ENCODE data around the gene TNS3. TPM values are rescaled to one million over a fixed set of nuclear protein-coding genes. Genes with fewer than 3 reads are reported as not detected.

TNS3 gene
- total RNA-seq, 2 experiments from 2014 or later, result 0.12 to 0.52 TPM

- Mint-ChIP-seq H3K4me1 (peaks cover 7% of the 10 kb centered on the region), H3K9me3 (no peaks in the 10 kb centered on the region), H3K36me3 (no peaks in the 10 kb centered on the region), H3K4me3 (no peak overlapping the region), H3K27me3 (peaks cover 30% of the 10 kb centered on the region), H3K27ac (no peak overlapping the region)
- DNase-seq, result no peak
Measured at GRCh38 chr7:47378728-47379395, 203.0 kb downstream of the TNS3 start.

- Mint-ChIP-seq H3K4me3 (no peak overlapping the region), H3K36me3 (no peaks in the 10 kb centered on the region), H3K4me1 (peaks cover 7% of the 10 kb centered on the region), H3K27me3 (peaks cover 30% of the 10 kb centered on the region), H3K27ac (no peak overlapping the region), H3K9me3 (no peaks in the 10 kb centered on the region)
- no peak for DNase-seq
Measured at GRCh38 chr7:47377741-47378140, 204.2 kb downstream of the TNS3 start.

DNA sequence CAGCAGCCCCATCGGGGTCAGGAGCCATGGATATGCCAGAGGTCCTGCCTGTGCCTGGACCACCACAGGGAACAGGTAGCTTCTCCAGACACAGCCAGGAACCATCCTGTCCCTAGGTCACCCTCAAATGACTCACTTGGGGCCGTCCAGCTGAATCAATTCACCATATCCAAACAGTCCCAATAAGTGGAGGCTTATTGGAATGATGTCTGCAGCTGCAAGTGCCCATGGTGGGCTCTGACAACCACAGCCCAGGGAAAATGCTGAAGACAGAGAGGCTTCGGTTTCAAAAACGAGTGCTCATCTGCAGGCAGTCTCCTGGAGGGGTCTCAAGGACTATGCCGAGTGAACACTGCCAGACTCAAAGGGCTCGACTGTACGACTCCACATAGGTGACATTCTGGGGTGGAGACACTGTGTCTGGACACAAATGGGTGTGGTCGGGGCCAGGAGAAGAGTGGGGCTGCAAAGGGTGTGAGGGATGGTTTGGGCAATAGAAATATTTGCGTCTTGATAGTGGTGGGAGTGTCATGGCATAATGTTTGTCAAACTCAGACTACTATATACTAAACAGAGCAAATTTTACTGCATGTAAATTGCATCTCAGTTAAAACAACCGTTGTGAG, 204.8 kb downstream of the TNS3 start:
- H3K9me3 Mint-ChIP-seq, result no peaks in the 10 kb centered on the region
- H3K36me3 Mint-ChIP-seq, result no peaks in the 10 kb centered on the region
- no peak overlapping the region for H3K27ac Mint-ChIP-seq
- no peak overlapping the region for H3K4me3 Mint-ChIP-seq
- DNase-seq, result no peak
- H3K27me3 Mint-ChIP-seq, result peaks cover 30% of the 10 kb centered on the region
- peaks cover 7% of the 10 kb centered on the region for H3K4me1 Mint-ChIP-seq

GRCh38 chr7:47375121-47375938, 206.6 kb downstream of the TNS3 start:
- Mint-ChIP-seq H3K27ac (no peak overlapping the region), H3K36me3 (no peaks in the 10 kb centered on the region), H3K4me1 (no peaks in the 10 kb centered on the region), H3K27me3 (peaks cover 22% of the 10 kb centered on the region), H3K4me3 (no peak overlapping the region), H3K9me3 (no peaks in the 10 kb centered on the region)
- DNase-seq, result no peak

DNA sequence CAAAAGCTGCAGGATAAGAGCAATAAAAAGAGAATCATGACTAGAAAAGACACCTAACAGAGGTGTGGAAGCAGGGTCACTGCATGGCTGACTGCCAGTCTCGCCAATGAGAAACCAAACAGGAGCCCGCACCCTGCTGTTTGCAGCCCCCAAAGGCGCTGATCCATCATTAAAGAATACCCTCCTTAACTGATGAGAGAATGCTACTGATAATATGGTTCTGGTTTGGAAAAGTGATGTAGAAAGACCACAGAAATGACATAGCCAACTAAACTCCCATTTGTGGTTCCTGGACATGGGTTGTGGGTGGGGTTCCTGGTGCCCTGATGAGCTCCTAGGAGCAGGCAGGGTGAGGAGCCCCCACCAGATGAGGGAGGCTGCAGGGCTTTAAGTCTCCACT, 207.4 kb downstream of the TNS3 start:
- Mint-ChIP-seq H3K4me1 (no peaks in the 10 kb centered on the region), H3K9me3 (no peaks in the 10 kb centered on the region), H3K27ac (no peak overlapping the region), H3K36me3 (no peaks in the 10 kb centered on the region), H3K4me3 (no peak overlapping the region), H3K27me3 (peaks cover 22% of the 10 kb centered on the region)
- DNase-seq, result no peak

- Mint-ChIP-seq H3K27me3 (peaks cover 25% of the 10 kb centered on the region), H3K27ac (no peak overlapping the region), H3K9me3 (no peaks in the 10 kb centered on the region), H3K4me3 (no peak overlapping the region), H3K4me1 (no peaks in the 10 kb centered on the region), H3K36me3 (no peaks in the 10 kb centered on the region)
- DNase-seq, result no peak
Measured at GRCh38 chr7:47373871-47374451, 207.9 kb downstream of the TNS3 start.

DNA sequence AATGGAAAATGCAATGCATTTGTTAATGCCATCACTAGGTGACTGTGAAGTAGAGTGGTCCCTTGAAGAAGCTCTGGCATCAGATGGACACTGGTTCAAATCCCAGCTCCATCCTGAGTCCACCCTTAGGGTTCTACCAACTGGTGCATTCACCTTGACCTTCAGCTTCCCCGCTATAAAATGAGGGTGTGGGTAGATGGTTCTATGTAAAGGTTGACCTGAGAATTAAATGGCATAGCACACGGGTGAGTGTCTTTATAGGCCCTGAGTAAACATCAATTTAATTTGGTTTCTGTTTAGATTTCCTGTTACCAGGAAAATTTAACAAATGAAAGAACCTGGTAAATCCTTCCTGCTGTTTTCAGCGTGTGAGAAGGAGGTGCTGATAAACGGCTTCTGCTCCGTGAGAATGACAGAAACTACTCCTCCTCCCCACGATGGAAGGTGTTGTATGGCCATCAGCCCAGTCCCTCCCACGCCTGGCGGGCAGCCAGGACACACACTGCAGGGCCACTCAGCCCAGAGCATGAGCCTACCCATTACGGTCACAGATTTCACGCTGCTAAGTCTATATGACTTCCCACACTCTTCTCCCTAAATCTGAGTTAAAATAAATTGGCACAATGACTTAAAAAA, 210.1 kb downstream of the TNS3 start:
- Mint-ChIP-seq H3K36me3 (no peaks in the 10 kb centered on the region), H3K4me3 (no peak overlapping the region), H3K27ac (no peak overlapping the region), H3K4me1 (no peaks in the 10 kb centered on the region), H3K9me3 (no peaks in the 10 kb centered on the region), H3K27me3 (peaks cover 16% of the 10 kb centered on the region)
- DNase-seq, result no peak

DNA sequence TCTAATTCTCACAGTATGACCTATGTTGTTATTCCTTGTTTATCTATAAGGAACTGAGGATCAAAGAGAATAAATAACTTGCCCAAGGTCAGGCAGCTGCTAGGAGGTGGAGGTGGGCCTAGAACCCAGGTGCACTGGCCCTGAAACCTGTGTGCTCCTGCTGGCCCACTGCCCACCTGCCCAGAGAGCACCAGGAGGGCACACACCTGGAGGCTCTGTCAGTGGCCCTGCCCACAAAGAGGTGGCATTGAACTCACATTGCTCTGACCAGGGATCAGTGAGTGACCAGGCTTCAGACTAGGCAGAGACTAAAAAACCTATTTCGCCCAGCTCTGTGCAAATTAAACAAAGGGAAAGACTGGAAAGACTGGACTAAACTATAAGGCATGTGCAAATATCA, 210.6 kb downstream of the TNS3 start:
- Mint-ChIP-seq H3K36me3 (no peaks in the 10 kb centered on the region), H3K4me1 (no peaks in the 10 kb centered on the region), H3K27me3 (peaks cover 12% of the 10 kb centered on the region), H3K27ac (no peak overlapping the region), H3K9me3 (no peaks in the 10 kb centered on the region), H3K4me3 (no peak overlapping the region)
- no peak for DNase-seq

DNA sequence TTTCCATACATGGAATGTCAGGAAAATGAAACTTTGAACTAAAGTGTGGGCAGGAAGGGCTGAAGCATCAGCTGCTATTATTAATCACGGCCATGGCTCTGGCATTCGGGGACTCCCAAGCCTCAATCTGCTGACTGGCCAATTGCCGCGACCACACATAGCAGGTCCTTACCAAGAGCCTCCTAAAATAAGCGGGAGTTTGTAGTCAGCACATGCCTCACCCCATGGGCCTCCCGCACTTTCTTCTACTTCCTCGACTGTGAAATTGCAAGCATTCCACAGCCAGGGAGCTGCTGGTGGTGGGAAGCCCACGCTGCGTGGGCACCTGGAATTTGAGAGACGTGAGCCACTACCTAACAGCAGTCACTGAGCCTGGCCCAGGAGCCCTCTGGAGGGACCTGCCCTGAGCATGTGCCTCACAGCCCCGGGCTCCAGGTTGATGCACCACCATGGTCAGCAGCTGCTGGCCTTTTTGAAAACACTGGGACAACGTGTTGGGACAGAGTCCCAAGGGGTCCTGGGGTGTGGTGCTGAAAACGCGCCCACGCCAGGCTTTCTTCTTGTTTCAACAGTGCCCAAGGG, 211.4 kb downstream of the TNS3 start:
- H3K27ac Mint-ChIP-seq, result no peak overlapping the region
- no peak overlapping the region for H3K4me3 Mint-ChIP-seq
- no peaks in the 10 kb centered on the region for H3K4me1 Mint-ChIP-seq
- H3K27me3 Mint-ChIP-seq, result peaks cover 5% of the 10 kb centered on the region
- no peak for DNase-seq
- no peaks in the 10 kb centered on the region for H3K36me3 Mint-ChIP-seq
- H3K9me3 Mint-ChIP-seq, result no peaks in the 10 kb centered on the region

DNA sequence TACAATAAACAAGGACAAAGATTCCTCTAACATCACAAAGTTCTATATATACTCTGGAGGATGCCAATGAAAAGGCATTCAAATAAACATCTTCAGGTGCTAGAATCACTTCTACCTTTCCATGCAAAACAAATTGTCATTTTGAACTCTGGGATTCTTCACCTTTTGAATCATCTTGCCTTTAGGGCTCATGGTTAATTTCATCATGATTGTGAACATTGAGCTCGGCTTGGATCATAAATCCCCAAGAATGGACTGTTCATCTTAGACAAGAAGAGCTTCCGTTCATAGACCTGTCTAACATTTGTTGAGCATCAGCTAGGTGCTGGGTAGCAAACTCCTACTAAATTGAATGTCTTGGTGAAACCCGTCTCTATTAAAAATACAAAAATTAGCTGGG, 212.2 kb downstream of the TNS3 start:
- Mint-ChIP-seq H3K36me3 (no peaks in the 10 kb centered on the region), H3K27ac (no peak overlapping the region), H3K27me3 (peaks cover 3% of the 10 kb centered on the region), H3K4me1 (no peaks in the 10 kb centered on the region), H3K9me3 (no peaks in the 10 kb centered on the region), H3K4me3 (no peak overlapping the region)
- DNase-seq, result no peak

DNA sequence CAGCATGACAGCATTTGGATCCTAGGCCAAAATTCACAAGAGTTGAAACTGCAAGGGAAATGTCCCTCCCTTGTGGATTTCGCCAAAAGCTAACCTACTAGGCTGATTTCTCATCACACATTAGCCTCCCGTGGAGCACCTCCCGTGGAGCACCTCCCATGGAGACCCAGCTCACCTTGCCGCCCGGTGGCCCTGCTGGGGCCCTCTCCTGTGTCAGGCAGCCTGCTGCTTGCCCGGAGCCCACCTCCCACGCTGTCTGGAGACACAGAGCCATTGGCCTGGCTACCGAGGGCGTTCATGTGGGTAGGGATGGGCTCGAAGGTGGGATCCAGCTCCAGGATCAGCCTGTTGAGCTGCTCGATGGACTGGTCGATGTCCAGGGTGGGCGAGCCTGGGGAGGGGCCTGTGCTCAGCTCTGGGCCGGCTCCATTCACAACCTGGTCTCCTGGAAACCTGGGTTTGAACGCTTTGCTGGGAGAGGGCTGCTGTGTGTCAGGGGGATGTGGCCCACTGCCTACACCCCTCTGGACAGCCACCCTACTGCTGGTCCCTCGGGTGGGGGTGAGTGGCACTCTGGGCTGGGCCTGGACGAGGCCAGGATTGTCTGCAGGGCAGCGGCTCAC, 213.6 kb downstream of the TNS3 start:
- no peak for DNase-seq
- no peaks in the 10 kb centered on the region for H3K9me3 Mint-ChIP-seq
- no peaks in the 10 kb centered on the region for H3K4me1 Mint-ChIP-seq
- H3K4me3 Mint-ChIP-seq, result no peak overlapping the region
- peaks cover 3% of the 10 kb centered on the region for H3K27me3 Mint-ChIP-seq
- no peak overlapping the region for H3K27ac Mint-ChIP-seq
- no peaks in the 10 kb centered on the region for H3K36me3 Mint-ChIP-seq

DNA sequence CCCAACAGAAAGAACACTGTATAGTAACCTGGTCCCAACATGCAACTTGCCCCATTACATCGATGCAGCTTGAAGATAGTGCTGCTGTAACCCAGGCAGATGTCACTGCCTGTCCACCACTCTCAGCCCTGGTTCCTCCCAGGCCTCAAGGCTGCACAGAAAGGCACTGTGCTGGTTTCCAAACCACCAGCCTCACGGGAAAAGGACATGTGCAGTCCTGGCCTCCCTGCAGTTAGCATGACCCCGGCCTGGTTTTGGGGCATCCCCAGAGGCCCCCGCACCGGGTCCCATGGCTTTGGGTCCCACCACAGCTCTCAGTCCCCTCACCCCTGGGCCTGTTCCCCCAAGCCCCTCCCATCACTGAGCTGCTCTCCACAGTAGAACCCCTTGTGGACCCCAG, 214.5 kb downstream of the TNS3 start:
- no peaks in the 10 kb centered on the region for H3K9me3 Mint-ChIP-seq
- no peak overlapping the region for H3K4me3 Mint-ChIP-seq
- peaks cover 3% of the 10 kb centered on the region for H3K27me3 Mint-ChIP-seq
- H3K27ac Mint-ChIP-seq, result no peak overlapping the region
- no peaks in the 10 kb centered on the region for H3K36me3 Mint-ChIP-seq
- no peak for DNase-seq
- H3K4me1 Mint-ChIP-seq, result no peaks in the 10 kb centered on the region

DNA sequence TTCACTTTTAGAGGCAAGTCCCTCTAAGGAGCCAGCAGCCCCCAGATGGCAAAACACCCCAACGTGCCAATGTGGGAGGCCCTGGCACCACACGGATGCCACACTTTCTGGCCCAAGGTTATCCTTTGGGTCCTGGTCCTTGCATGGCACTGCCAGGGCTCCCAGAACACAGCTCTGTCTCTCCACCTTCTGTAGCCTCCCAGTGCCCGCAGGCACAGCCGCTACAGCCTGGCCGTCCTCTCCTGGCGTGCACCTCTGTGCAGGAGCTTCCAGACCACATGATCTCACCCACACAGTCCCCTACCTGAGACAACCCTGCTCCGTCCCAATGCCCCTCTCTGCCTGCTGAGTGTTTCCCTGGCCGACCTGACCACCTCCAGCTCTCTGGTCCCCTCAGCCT, 215.0 kb downstream of the TNS3 start:
- H3K4me1 Mint-ChIP-seq, result no peaks in the 10 kb centered on the region
- no peak for DNase-seq

GRCh38 chr7:47366211-47366610, 215.7 kb downstream of the TNS3 start:
- Mint-ChIP-seq H3K36me3 (no peaks in the 10 kb centered on the region), H3K9me3 (no peaks in the 10 kb centered on the region), H3K27ac (no peak overlapping the region), H3K4me1 (peaks cover 5% of the 10 kb centered on the region), H3K4me3 (no peak overlapping the region), H3K27me3 (peaks cover 3% of the 10 kb centered on the region)
- DNase-seq, result no peak

More for the DNA sequence above, 215.0 kb downstream of the TNS3 start:
- Mint-ChIP-seq H3K27me3 (peaks cover 3% of the 10 kb centered on the region), H3K4me3 (no peak overlapping the region), H3K27ac (no peak overlapping the region), H3K36me3 (no peaks in the 10 kb centered on the region), H3K9me3 (no peaks in the 10 kb centered on the region)
